Measurements from ENCODE around the gene PAPSS2.

Gene PAPSS2

GRCh38 chr10:87674943-87675342 lies 15.3 kb downstream of the PAPSS2 start:
- Histone ChIP-seq H3K9me3 (ENCODE audit: insufficient read depth, low read length) (no peaks in the 10 kb centered on the region), H3K36me3 (ENCODE audit: low read length) (no peaks in the 10 kb centered on the region), H3K27ac (ENCODE audit: low read depth, low read length) (no peak overlapping the region), H3K9ac (ENCODE audit: low read length) (no peak overlapping the region), H3K9me2 (replicated peaks; ENCODE audit: insufficient read depth, low read length) (no peaks in the 10 kb centered on the region), H2AFZ (ENCODE audit: low read depth, low read length, severe bottlenecking) (no peak overlapping the region), H3K27me3 (ENCODE audit: low read length) (no peaks in the 10 kb centered on the region), H4K20me1 (ENCODE audit: low read depth, low read length) (no peaks in the 10 kb centered on the region), H3F3A (ENCODE audit: insufficient read depth) (no peaks in the 10 kb centered on the region), H3K4me2 (ENCODE audit: low read depth, low read length, poor library complexity, severe bottlenecking) (no peak overlapping the region), H3K79me2 (ENCODE audit: insufficient read depth, low read length) (no peaks in the 10 kb centered on the region), H3K4me3 (ENCODE audit: insufficient read depth, low read length, poor library complexity, severe bottlenecking) (no peak overlapping the region)
- TF ChIP-seq EZH2phosphoT487 (conservative IDR thresholded peaks at IDR 0.05; ENCODE audit: low read length) (no peak), CTCF (IDR thresholded peaks at IDR 0.05; ENCODE audit: insufficient read depth, low read length, poor library complexity, severe bottlenecking) (no peak)

GRCh38 chr10:87675396-87676376 lies 16.0 kb downstream of the PAPSS2 start:
- no peak overlapping the region for H3K9ac ChIP-seq (ENCODE audit: low read length)
- H4K20me1 ChIP-seq (ENCODE audit: low read depth, low read length) = no peaks in the 10 kb centered on the region

GRCh38 chr10:87677595-87677994 lies 17.9 kb downstream of the PAPSS2 start:
- Histone ChIP-seq H3F3A (ENCODE audit: insufficient read depth) (no peaks in the 10 kb centered on the region), H3K27me3 (ENCODE audit: low read length) (no peaks in the 10 kb centered on the region), H2AFZ (ENCODE audit: low read depth, low read length, severe bottlenecking) (no peak overlapping the region), H3K9me3 (ENCODE audit: insufficient read depth, low read length) (no peaks in the 10 kb centered on the region), H3K4me2 (ENCODE audit: low read depth, low read length, poor library complexity, severe bottlenecking) (no peak overlapping the region), H3K27ac (ENCODE audit: low read depth, low read length) (no peak overlapping the region), H4K20me1 (ENCODE audit: low read depth, low read length) (no peaks in the 10 kb centered on the region), H3K9ac (ENCODE audit: low read length) (no peak overlapping the region), H3K9me2 (replicated peaks; ENCODE audit: insufficient read depth, low read length) (no peaks in the 10 kb centered on the region), H3K79me2 (ENCODE audit: insufficient read depth, low read length) (no peaks in the 10 kb centered on the region), H3K4me3 (ENCODE audit: insufficient read depth, low read length, poor library complexity, severe bottlenecking) (no peak overlapping the region), H3K36me3 (ENCODE audit: low read length) (no peaks in the 10 kb centered on the region)
- no peak for TF ChIP-seq EZH2phosphoT487 (conservative IDR thresholded peaks at IDR 0.05; ENCODE audit: low read length)
- TF ChIP-seq CTCF (IDR thresholded peaks at IDR 0.05; ENCODE audit: insufficient read depth, low read length, poor library complexity, severe bottlenecking) = no peak

More at GRCh38 chr10:87675396-87676376, 16.0 kb downstream of the PAPSS2 start:
- no peak overlapping the region for H3K4me3 ChIP-seq (ENCODE audit: insufficient read depth, low read length, poor library complexity, severe bottlenecking)
- no peaks in the 10 kb centered on the region for H3K27me3 ChIP-seq (ENCODE audit: low read length)
- H3K9me2 ChIP-seq (replicated peaks; ENCODE audit: insufficient read depth, low read length) = no peaks in the 10 kb centered on the region
- H3K36me3 ChIP-seq (ENCODE audit: low read length) = no peaks in the 10 kb centered on the region
- H3K9me3 ChIP-seq (ENCODE audit: insufficient read depth, low read length) = no peaks in the 10 kb centered on the region
- no peak for TF ChIP-seq EZH2phosphoT487 (conservative IDR thresholded peaks at IDR 0.05; ENCODE audit: low read length)
- no peak for TF ChIP-seq CTCF (IDR thresholded peaks at IDR 0.05; ENCODE audit: insufficient read depth, low read length, poor library complexity, severe bottlenecking)
- no peak overlapping the region for H3K4me2 ChIP-seq (ENCODE audit: low read depth, low read length, poor library complexity, severe bottlenecking)
- no peaks in the 10 kb centered on the region for H3K79me2 ChIP-seq (ENCODE audit: insufficient read depth, low read length)
- no peaks in the 10 kb centered on the region for H3F3A ChIP-seq (ENCODE audit: insufficient read depth)
- no peak overlapping the region for H2AFZ ChIP-seq (ENCODE audit: low read depth, low read length, severe bottlenecking)
- no peak overlapping the region for H3K27ac ChIP-seq (ENCODE audit: low read depth, low read length)

All from SU-DHL-6 (cell line).